B cell (primary cell): Measurements from ENCODE around the gene FHIT. TPM values are rescaled to one million over a fixed set of nuclear protein-coding genes. Genes with fewer than 3 reads are reported as not detected.

Experiments
- ATAC-seq: fragments of 200-7000 bp; cut with Tn5 transposase; one replicate; pipeline ENCODE4 v1.10.0; 2021; ENCODE audit warnings: low read depth, mild to moderate bottlenecking, moderate number of reproducible peaks, moderate library complexity
- CTCF ChIA-PET: fragments of 350-600 bp; sonication (Branson Sonifier 250); formaldehyde crosslinking; loops from one replicate; lab custom pipeline; 2021; ENCODE audit warnings: antibody characterized with exemption, inconsistent platforms; lab: Charles Lee
- POLR2A ChIA-PET: fragments of 350-600 bp; sonication (Branson Sonifier 250); formaldehyde crosslinking; loops from one replicate; lab custom pipeline; 2021; ENCODE audit warnings: antibody characterized with exemption; lab: Charles Lee
- DNase-seq: peaks from one replicate; pipeline ENCODE4 v3.0.0; 2013
- H2AFZ ChIP-seq: 2 replicates; pipeline ENCODE4 v1.6.1; 2012; ENCODE audit warnings: mild to moderate bottlenecking, low read depth, low read length; ENCODE audit not compliant: insufficient read depth, poor library complexity, severe bottlenecking
- H3K27ac ChIP-seq, 2 donors: 1 replicate in 1 of 2; 2 replicates in 1 of 2; pipeline ENCODE4 v1.5.1; 2012 to 2013; ENCODE audit warnings: low read length in 2 of 2, mild to moderate bottlenecking in 2 of 2, moderate library complexity in 1 of 2
- H3K27me3 ChIP-seq, 4 experiments: fragments of 200-600 bp in 1 of 4; sonication (generic) in 1 of 4; replicated peaks in 1 of 4; 1 replicate in 2 of 4; 2 replicates in 2 of 4; pipeline versions ENCODE4 v1.6.1 to v1.7.0; 2013 to 2016; ENCODE audit warnings: low read length in 3 of 4, mild to moderate bottlenecking in 2 of 4, mixed read lengths in 1 of 4, moderate library complexity in 1 of 4; ENCODE audit not compliant: insufficient read depth in 4 of 4, control insufficient read depth in 3 of 4; ENCODE audit errors: control extremely low read depth in 1 of 4
- H3K36me3 ChIP-seq, 2 experiments: replicated peaks in 1 of 2; 1 replicate in 1 of 2; 2 replicates in 1 of 2; pipeline versions ENCODE4 v1.6.1 to v1.7.1; 2013; ENCODE audit warnings: low read length in 1 of 2; ENCODE audit not compliant: insufficient read depth in 2 of 2, control insufficient read depth in 1 of 2; ENCODE audit errors: control extremely low read depth in 1 of 2, extremely low read depth in 1 of 2
- H3K4me1 ChIP-seq, 2 donors: fragments of 200-600 bp in 1 of 2; sonication (generic) in 1 of 2; 1 replicate in 1 of 2; 2 replicates in 1 of 2; pipeline versions ENCODE4 v1.5.1 to v1.6.1; 2013 to 2017; ENCODE audit warnings: low read length in 2 of 2; ENCODE audit not compliant: control insufficient read depth in 2 of 2, insufficient read depth in 2 of 2
- H3K4me2 ChIP-seq: replicated peaks from 2 replicates; pipeline ENCODE3; 2012; ENCODE audit warnings: mild to moderate bottlenecking, low read depth, low read length; ENCODE audit not compliant: poor library complexity, severe bottlenecking
- H3K4me3 ChIP-seq, 5 experiments: fragments of 200-600 bp in 1 of 5; sonication (generic) in 1 of 5; 1 replicate in 3 of 5; 2 replicates in 2 of 5; pipeline versions ENCODE4 v1.5.1 to v1.7.0; 2011 to 2016; ENCODE audit warnings: low read length in 4 of 5, mild to moderate bottlenecking in 4 of 5, low read depth in 2 of 5, control low read depth in 1 of 5, moderate library complexity in 1 of 5; ENCODE audit not compliant: insufficient read depth in 1 of 5; ENCODE audit errors: control extremely low read depth in 1 of 5, extremely low read depth in 1 of 5
- H3K79me2 ChIP-seq: fragments of 200-600 bp; sonication (generic); one replicate; pipeline ENCODE4 v1.6.0; 2016; ENCODE audit warnings: low read length; ENCODE audit not compliant: control insufficient read depth, insufficient read depth
- H3K9ac ChIP-seq: fragments of 200-600 bp; sonication (generic); 2 replicates; pipeline ENCODE4 v1.6.1; 2017; ENCODE audit warnings: mild to moderate bottlenecking, low read length, moderate library complexity
- H3K9me3 ChIP-seq, 3 donors: one replicate each; pipeline versions ENCODE4 v1.6.1 to v1.7.1; 2013; ENCODE audit warnings: low read length in 2 of 3; ENCODE audit not compliant: control insufficient read depth in 2 of 3, insufficient read depth in 1 of 3; ENCODE audit errors: control extremely low read depth in 1 of 3
- H4K20me1 ChIP-seq: 2 replicates; pipeline ENCODE4 v1.6.0; 2012; ENCODE audit warnings: mild to moderate bottlenecking, low read length; ENCODE audit not compliant: insufficient read depth, control insufficient read depth, poor library complexity, severe bottlenecking
- H3K27ac Mint-ChIP-seq: one replicate; pipeline ENCODE4 v1.8.0; 2021; ENCODE audit warnings: mixed read lengths
- H3K27me3 Mint-ChIP-seq: one replicate; pipeline ENCODE4 v1.8.0; 2021; ENCODE audit warnings: mixed read lengths
- H3K4me1 Mint-ChIP-seq: one replicate; pipeline ENCODE4 v1.8.0; 2021; ENCODE audit warnings: mixed read lengths
- H3K4me3 Mint-ChIP-seq: one replicate; pipeline ENCODE4 v1.8.0; 2021; ENCODE audit warnings: mixed read lengths
- H3K9me3 Mint-ChIP-seq: one replicate; pipeline ENCODE4 v1.8.0; 2022; ENCODE audit warnings: mixed read lengths; ENCODE audit not compliant: insufficient read depth
- CTCF ChIP-seq: fragments of 200-600 bp; IDR thresholded peaks from one replicate; pipeline ENCODE4 v1.8.0; 2022; ENCODE audit warnings: antibody characterized with exemption, mild to moderate bottlenecking
- EZH2 ChIP-seq: IDR thresholded peaks from 2 replicates; pipeline ENCODE4 v1.6.1; 2012; ENCODE audit warnings: borderline replicate concordance, low read depth, mild to moderate bottlenecking, moderate library complexity, low read length; ENCODE audit not compliant: insufficient read depth, poor library complexity, severe bottlenecking
- WGBS: methylation state at CpG from one replicate; pipeline ENCODE4 v1.1.5; 2013; ENCODE audit warnings: missing lambda C conversion rate; ENCODE audit not compliant: insufficient coverage; 5-methylcytosine and 5-hydroxymethylcytosine counted together
- intact Hi-C: fragments of 100-400 bp; cut with micrococcal nuclease; formaldehyde crosslinking; loops from one replicate; pipeline ENCODE4 v1.10.0; 2022
- polyA plus RNA-seq: library from polyadenylated mRNA; depleted of rRNA; stranded (reverse); fragments of >200 nt; gene quantifications from 2 replicates; pipeline ENCODE4 v1.2.3, GENCODE V29; 2012
- total RNA-seq, 2 donors: library from RNA; stranded (reverse); fragments of 120-200 nt in 1 of 2; gene quantifications; 1 replicate in 1 of 2; 2 replicates in 1 of 2; pipeline versions ENCODE4 v1.2.3 to v1.2.4, GENCODE V29; 2013 to 2022

FHIT gene
- total and polyA plus RNA-seq, 2 donors (not counting 1 experiment from before 2014, with no cell fraction given): 1.7 to 7.8 TPM

DNA sequence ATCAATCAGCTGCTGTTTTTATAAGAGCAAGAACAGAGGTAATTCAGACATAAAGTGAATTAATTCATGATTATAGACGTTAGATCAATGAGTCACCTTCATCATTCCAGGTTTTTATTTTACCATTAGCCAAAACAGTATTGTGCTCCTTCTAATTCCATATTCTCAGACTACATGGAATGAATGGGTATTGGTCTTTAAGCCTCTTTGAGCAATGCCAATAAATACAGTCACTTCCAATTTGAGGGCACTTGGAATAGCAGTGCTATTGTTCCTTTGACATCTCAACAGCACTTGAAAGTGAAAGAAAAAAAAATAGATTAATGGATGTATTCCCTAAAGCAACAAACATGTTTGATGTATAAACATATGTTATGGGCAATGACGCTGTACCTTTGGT lies 1370.5 kb downstream of the FHIT start:
- H3K4me1 Mint-ChIP-seq: peaks cover 5% of the 10 kb centered on the region
- H3K79me2 ChIP-seq: no peaks in the 10 kb centered on the region
- no peak overlapping the region for H3K27ac ChIP-seq
- no peaks in the 10 kb centered on the region for H4K20me1 ChIP-seq
- no peaks in the 10 kb centered on the region for H3K27me3 ChIP-seq
- H3K4me2 ChIP-seq: no peak overlapping the region
- no peak overlapping the region for H3K9ac ChIP-seq
- no peaks in the 10 kb centered on the region for H3K36me3 ChIP-seq
- no peaks in the 10 kb centered on the region for H3K27me3 Mint-ChIP-seq
- DNase-seq (no peak), ATAC-seq (no peak)
- ChIA-PET POLR2A (no interaction called here), CTCF (no interaction called here)
- no peaks in the 10 kb centered on the region for H3K9me3 Mint-ChIP-seq
- WGBS: no CpG with 5 or more reads among the region's 2 CpGs
- intact Hi-C loops: no loop called here
- peaks cover 0 to 5% of the 10 kb centered on the region in 2 donors for H3K4me1 ChIP-seq
- H2AFZ ChIP-seq: no peak overlapping the region
- no peak overlapping the region for H3K4me3 ChIP-seq
- H3K4me3 Mint-ChIP-seq: no peak overlapping the region
- H3K9me3 ChIP-seq: no peaks in the 10 kb centered on the region
- H3K27ac Mint-ChIP-seq: no peak overlapping the region
- no peak for TF ChIP-seq CTCF
- TF ChIP-seq EZH2: no peak

GRCh38 chr3:59879031-59879581 lies 1372.1 kb downstream of the FHIT start:
- Mint-ChIP-seq H3K4me1 (peaks cover 2% of the 10 kb centered on the region), H3K27me3 (no peaks in the 10 kb centered on the region), H3K4me3 (no peak overlapping the region), H3K9me3 (no peaks in the 10 kb centered on the region), H3K27ac (no peak overlapping the region)
- Histone ChIP-seq H3K36me3 (no peaks in the 10 kb centered on the region), H3K4me3 (no peak overlapping the region), H3K4me2 (no peak overlapping the region), H3K4me1 (no peaks in the 10 kb centered on the region), H4K20me1 (no peaks in the 10 kb centered on the region), H2AFZ (no peak overlapping the region), H3K27me3 (no peaks in the 10 kb centered on the region), H3K9ac (no peak overlapping the region), H3K9me3 (no peaks in the 10 kb centered on the region), H3K79me2 (no peaks in the 10 kb centered on the region), H3K27ac (no peak overlapping the region)
- POLR2A ChIA-PET: no interaction called here
- ATAC-seq (no peak), DNase-seq (no peak)
- no CpG with 5 or more reads among the region's 2 CpGs for WGBS
- TF ChIP-seq EZH2 (no peak), CTCF (no peak)
- intact Hi-C loops: no loop called here
- CTCF ChIA-PET: interaction anchor here (0.6 kb wide), 1 partner anchor 1523 kb away, joined by 3 read pairs; no protein-coding TSS in a partner anchor
